Measurements from ENCODE around the gene LIMK2.
"Not testable (repeated sequence)": the region's sequence is repeated elsewhere in the genome, so short reads cannot be mapped to it uniquely, and the experiment has no call there.

Gene LIMK2

GRCh38 chr22:31210556-31211421 is 1.3 kb upstream of the LIMK2 start:
- no peak for DNase-seq (ENCODE audit: low read depth in 4 of 4, low spot score in 1 of 4)

GRCh38 chr22:31211482-31211861 is 626 bp upstream of the LIMK2 start:
- no peak for DNase-seq (ENCODE audit: low read depth in 4 of 4, low spot score in 1 of 4)

GRCh38 chr22:31212783-31213629 is 908 bp downstream of the LIMK2 start:
- DNase-seq (ENCODE audit: low read depth in 4 of 4, low spot score in 1 of 4): no peak

DNA sequence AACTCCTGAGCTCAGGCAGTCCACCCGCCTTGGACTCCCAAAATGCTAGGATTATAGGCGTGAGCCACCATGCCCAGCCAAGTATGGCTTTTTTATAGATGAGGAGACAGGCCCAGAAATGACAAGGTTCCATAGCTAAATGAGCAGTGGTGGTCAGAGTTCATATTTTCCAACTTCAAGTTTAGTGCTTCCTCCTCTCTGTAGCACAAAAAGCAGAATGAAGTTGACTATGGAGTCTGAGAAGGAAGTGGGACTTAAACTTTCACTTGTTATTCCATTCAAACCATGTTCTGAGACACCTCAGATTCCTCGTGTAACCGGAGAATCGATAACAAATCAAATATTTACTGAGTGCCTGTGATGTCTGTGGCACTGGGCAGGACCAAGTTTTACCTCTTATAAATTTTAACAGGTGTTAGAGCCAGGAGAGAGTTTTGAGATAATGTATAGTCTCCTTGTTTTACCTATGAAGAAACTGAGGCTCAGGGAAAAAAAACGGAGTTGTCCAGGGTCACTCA is 3.0 kb downstream of the LIMK2 start:
- DNase-seq (ENCODE audit: low read depth in 4 of 4, low spot score in 1 of 4): no peak

GRCh38 chr22:31218565-31219262 is 6.6 kb downstream of the LIMK2 start:
- no peak for DNase-seq (ENCODE audit: low read depth in 4 of 4, low spot score in 1 of 4)

DNA sequence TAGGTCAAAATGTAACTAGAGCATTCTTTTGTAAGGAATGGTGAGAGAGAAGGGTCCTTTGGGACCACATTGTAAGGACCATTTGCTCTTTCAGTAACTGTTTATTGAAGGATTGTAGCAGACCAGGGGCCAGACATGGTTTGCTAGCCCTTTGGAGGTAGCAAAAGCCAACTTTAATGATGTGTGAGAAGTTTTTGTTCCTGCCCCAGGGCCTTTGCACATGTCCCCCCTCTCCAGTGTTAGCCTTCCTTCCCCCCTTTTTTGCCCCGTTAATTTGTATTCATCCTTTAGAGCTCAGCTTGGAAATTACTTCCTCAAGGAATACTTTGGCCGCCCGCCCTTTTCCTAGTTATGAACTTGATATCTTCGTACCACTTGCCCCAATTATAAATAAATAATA is 9.0 kb downstream of the LIMK2 start:
- DNase-seq (ENCODE audit: low read depth in 4 of 4, low spot score in 1 of 4): no peak

- DNase-seq (ENCODE audit: low read depth in 4 of 4, low spot score in 1 of 4): no peak
These were observed 10.6 kb downstream of the LIMK2 start for GRCh38 chr22:31222736-31223135.

DNA sequence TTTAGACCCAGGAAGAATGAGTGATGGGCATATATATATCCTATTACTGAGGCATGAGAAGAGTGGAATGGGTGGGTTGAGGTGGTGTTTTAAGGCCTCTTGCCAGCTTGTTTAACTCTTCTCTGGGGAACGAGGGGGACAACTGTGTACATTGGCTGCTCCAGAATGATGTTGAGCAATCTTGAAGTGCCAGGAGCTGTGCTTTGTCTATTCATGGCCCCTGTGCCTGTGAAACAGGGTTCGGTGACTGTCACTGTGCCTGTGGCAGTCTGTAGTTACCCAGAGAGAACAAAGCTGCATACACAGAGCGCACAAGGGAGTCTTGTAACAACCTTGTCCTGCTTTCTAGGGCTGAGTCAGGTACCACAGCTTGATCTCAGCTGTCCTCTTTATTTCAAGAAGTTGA is 11.7 kb downstream of the LIMK2 start:
- no peak for DNase-seq (ENCODE audit: low read depth in 4 of 4, low spot score in 1 of 4)

GRCh38 chr22:31224691-31225090 is 12.6 kb downstream of the LIMK2 start:
- not testable (repeated sequence) for DNase-seq (ENCODE audit: low read depth in 4 of 4, low spot score in 1 of 4)

DNA sequence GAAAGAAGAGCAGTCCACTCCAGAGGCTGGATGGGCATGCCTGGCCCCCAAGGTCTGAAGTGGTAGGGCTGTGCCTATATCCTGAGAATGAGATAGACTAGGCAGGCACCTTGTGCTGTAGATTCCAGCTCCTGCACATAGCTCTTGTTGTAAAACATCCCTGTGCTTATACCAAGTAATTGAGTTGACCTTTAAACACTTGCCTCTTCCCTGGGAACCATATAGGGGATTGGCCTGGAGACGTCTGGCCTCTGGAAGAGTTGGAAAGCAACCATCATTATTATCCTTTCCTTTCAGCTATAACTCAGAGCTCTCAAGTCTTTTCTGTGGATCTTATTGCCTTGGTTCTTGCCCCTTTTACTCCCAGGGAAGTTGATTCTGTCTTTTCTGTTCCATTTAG is 15.1 kb downstream of the LIMK2 start:
- DNase-seq (ENCODE audit: low read depth in 4 of 4, low spot score in 1 of 4): no peak

- DNase-seq (ENCODE audit: low read depth in 4 of 4, low spot score in 1 of 4): no peak
These were observed 17.4 kb downstream of the LIMK2 start for GRCh38 chr22:31229402-31230079.

- no peak for DNase-seq (ENCODE audit: low read depth in 4 of 4, low spot score in 1 of 4)
These were observed 18.2 kb downstream of the LIMK2 start for GRCh38 chr22:31230155-31230870.

DNA sequence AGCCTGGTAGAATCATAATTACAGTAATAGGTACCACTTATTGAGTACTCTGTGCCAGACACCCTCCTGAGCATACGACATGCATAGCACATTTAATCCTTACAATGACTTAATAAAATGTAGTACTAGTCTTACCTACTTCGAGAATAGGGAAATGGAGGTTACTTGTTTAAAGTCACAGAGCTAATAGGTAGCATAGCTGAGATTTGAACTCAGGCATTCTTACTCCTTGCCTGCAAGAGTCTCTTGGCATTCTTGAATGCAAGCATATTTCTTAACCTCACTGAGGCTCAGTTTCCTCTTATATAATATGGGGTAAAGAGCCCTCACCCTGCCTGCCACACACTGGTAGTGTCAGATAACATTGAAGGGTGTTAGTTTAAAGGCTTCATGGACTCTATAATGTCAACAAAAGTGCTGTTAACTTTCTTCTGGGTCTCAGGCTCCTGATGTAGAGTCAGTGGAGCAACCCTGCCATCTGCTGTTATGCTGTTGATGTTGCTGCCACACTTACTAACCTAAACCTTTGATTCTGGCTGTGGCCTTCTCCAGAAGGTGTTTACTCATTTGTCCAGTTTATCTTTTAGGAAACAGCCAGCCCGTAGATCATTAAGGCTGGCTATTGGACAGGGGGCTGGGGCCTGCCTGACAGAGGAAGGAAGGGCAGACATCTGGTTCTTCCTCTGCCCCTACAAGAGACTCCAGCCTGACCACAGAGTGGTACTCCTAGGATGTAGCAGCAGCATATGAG is 18.9 kb downstream of the LIMK2 start:
- no peak for DNase-seq (ENCODE audit: low read depth in 4 of 4, low spot score in 1 of 4)

- no peak for DNase-seq (ENCODE audit: low read depth in 4 of 4, low spot score in 1 of 4)
These were observed 20.9 kb downstream of the LIMK2 start for GRCh38 chr22:31233001-31233400.

- no peak for DNase-seq (ENCODE audit: low read depth in 4 of 4, low spot score in 1 of 4)
These were observed 23.0 kb downstream of the LIMK2 start for GRCh38 chr22:31235081-31235480.

- not testable (repeated sequence) for DNase-seq (ENCODE audit: low read depth in 4 of 4, low spot score in 1 of 4)
These were observed 23.9 kb downstream of the LIMK2 start for GRCh38 chr22:31236044-31236443.

- DNase-seq (ENCODE audit: low read depth in 4 of 4, low spot score in 1 of 4): no peak
These were observed 26.0 kb downstream of the LIMK2 start for GRCh38 chr22:31238057-31238456.

DNA sequence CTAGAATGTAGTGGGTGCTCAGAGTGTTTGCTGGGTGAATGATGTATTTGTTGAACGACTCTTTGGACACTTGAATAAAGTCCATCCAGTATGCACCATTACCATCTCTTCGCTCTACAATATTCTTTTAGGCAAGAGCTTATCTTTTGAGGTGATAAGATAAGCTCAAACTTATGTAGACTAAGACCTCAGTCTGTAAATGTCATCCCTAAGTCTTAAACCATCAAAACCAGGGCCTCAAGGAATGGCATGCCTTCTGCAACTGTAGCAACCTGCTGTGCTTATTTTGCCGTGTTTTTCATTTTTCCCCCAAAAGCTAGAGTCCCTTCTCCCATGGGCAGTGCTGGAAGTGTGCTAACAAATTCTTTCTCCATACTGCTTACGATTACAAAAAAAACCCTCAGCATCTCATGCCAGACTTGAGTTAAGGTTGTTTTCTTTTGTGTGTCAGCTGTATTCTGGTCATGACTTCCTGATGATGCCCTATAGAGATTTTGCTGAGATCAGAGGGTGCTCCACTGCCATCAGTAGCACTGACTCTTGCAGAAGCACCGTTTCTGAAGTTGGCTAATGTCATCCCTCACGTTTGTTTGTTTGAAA is 27.8 kb downstream of the LIMK2 start:
- DNase-seq (ENCODE audit: low read depth in 4 of 4, low spot score in 1 of 4): no peak

- no peak for DNase-seq (ENCODE audit: low read depth in 4 of 4, low spot score in 1 of 4)
These were observed 29.1 kb downstream of the LIMK2 start for GRCh38 chr22:31241200-31241599.

Data from stimulated activated CD4-positive, alpha-beta T cell treated with anti-CD3 and anti-CD28 coated beads, Interleukin-1b, Interleukin-23, amount 100 ng/mL, for 24 hours (primary cell).